ENCODE data around the gene ZNF529. TPM values are rescaled to one million over a fixed set of nuclear protein-coding genes. Genes with fewer than 3 reads are reported as not detected.

The ZNF529 gene
- total and polyA plus RNA-seq, 10 of the 15 experiments (the other 5 are each of a cell fraction or from before 2014, with no cell fraction given) = 1.8 to 12.5 (median 4.5) TPM

DNA sequence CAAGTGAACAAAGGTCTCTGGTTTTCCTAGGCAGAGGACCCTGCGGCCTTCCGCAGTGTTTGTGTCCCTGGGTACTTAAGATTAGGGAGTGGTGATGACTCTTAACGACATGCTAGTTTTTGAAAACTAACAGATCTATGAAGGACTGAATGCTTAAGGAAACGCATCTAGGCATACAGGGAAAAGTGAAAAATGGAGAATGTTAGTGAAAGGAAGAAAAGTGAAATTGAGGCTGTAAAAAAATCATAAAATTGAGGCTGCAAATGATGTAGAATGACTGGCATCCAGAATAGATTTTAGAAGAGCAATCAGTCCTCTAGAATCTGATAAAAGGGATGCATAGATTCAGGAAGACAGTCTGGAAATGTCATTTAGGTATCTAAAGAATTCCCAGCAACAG lies 48.5 kb downstream of the ZNF529 start:
- Histone ChIP-seq H3K4me2 (ENCODE audit: control insufficient read depth, insufficient read depth) (no peak overlapping the region), H3K9me3 (replicated peaks; ENCODE audit: control insufficient read depth, insufficient read depth, low read length) (peaks cover 22% of the 10 kb centered on the region), H3K4me3 (no peak overlapping the region), H3K27me3 (replicated peaks in 1 of 2; ENCODE audit: control insufficient read depth in 2 of 2, insufficient read depth in 2 of 2, low read length in 1 of 2) (no peaks in the 10 kb centered on the region), H3K79me2 (ENCODE audit: control insufficient read depth, insufficient read depth, low read length) (peaks cover 17% of the 10 kb centered on the region), H3K27ac (ENCODE audit: control insufficient read depth, insufficient read depth) (no peak overlapping the region), H2AFZ (ENCODE audit: control insufficient read depth, low read depth, low read length) (no peak overlapping the region), H3K4me1 (ENCODE audit: control insufficient read depth, insufficient read depth, low read length) (no peaks in the 10 kb centered on the region), H4K20me1 (ENCODE audit: control insufficient read depth, insufficient read depth) (no peaks in the 10 kb centered on the region), H3K36me3 (ENCODE audit: control insufficient read depth in 2 of 2, insufficient read depth in 2 of 2, low read length in 1 of 2) (peaks cover 0 to under 1% of the 10 kb centered on the region in 2 experiments; a peak in 1 of 4 replicates), H3K9ac (ENCODE audit: control insufficient read depth, insufficient read depth, low read length) (no peak overlapping the region)
- ChIA-PET RAD21 (ENCODE audit: unreplicated experiment) (no interaction called here), SMC1A (ENCODE audit: uncharacterized antibody, unreplicated experiment) (no interaction called here), POLR2A (no interaction called here), CTCF (no interaction called here)
- no TSS peak for BruUV-seq (replicated peaks)
- DNase-seq (ENCODE audit: low read depth, low spot score) (no peak), ATAC-seq (no peak), FAIRE-seq (no peak)
- TF ChIP-seq ZBTB11 (CRISPR knock-in tag; IDR thresholded peaks at IDR 0.05) = no peak
- no peak for TF ChIP-seq STAT1 (conservative IDR thresholded peaks at IDR 0.05)
- TF ChIP-seq SMC3 (IDR thresholded peaks at IDR 0.05; ENCODE audit: borderline replicate concordance, low read length) = no peak
- TF ChIP-seq, protein P1, sequence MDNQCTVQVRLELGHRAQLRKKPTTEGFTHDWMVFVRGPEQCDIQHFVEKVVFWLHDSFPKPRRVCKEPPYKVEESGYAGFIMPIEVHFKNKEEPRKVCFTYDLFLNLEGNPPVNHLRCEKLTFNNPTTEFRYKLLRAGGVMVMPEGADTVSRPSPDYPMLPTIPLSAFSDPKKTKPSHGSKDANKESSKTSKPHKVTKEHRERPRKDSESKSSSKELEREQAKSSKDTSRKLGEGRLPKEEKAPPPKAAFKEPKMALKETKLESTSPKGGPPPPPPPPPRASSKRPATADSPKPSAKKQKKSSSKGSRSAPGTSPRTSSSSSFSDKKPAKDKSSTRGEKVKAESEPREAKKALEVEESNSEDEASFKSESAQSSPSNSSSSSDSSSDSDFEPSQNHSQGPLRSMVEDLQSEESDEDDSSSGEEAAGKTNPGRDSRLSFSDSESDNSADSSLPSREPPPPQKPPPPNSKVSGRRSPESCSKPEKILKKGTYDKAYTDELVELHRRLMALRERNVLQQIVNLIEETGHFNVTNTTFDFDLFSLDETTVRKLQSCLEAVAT (IDR thresholded peaks at IDR 0.05) = no peak
- TF ChIP-seq PBX3 (IDR thresholded peaks at IDR 0.05; ENCODE audit: insufficient replicate concordance, low read depth, low read length) = no peak
- no peak for TF ChIP-seq ESRRA (IDR thresholded peaks at IDR 0.05; ENCODE audit: low read length)
- no peak for TF ChIP-seq ZNF622 (IDR thresholded peaks at IDR 0.05)
- no peak for TF ChIP-seq TCF7 (IDR thresholded peaks at IDR 0.05; ENCODE audit: borderline replicate concordance)
- no peak for TF ChIP-seq DPF2 (IDR thresholded peaks at IDR 0.05)
- TF ChIP-seq HDAC6 (IDR thresholded peaks at IDR 0.05; ENCODE audit: unreplicated experiment) = no peak
- TF ChIP-seq SUPT20H (IDR thresholded peaks at IDR 0.05; ENCODE audit: borderline replicate concordance, control insufficient read depth, low read depth, low read length) = no peak
- no peak for TF ChIP-seq ZNF24 (IDR thresholded peaks at IDR 0.05)
- TF ChIP-seq GABPA (IDR thresholded peaks at IDR 0.05; ENCODE audit: low read depth) = no peak
- TF ChIP-seq POU2F2 (IDR thresholded peaks at IDR 0.05; ENCODE audit: borderline replicate concordance, low read depth, low read length) = no peak
- no peak for TF ChIP-seq ZNF207 (IDR thresholded peaks at IDR 0.05; ENCODE audit: borderline replicate concordance)
- no peak for TF ChIP-seq ZSCAN29 (IDR thresholded peaks at IDR 0.05)
- TF ChIP-seq NRF1 (conservative IDR thresholded peaks at IDR 0.05; ENCODE audit: low read depth, low read length) = no peak
- in situ Hi-C loops (cut with MboI) (no loop called here), intact Hi-C loops (cut with micrococcal nuclease; ENCODE audit: unreplicated experiment) (loop anchor here (5.0 kb wide), 2 partner anchors 32 to 248 kb away; partner anchors contain the start of gene ZNF850)
- 86% methylated on average over 1 of the region's 4 CpGs for WGBS (ENCODE audit: insufficient coverage, insufficient replicate concordance, low lambda C conversion rate, missing lambda C conversion rate)

Data from GM12878 (cell line).